Measurements from ENCODE around the gene TBC1D16. TPM values are rescaled to one million over a fixed set of nuclear protein-coding genes. Genes with fewer than 3 reads are reported as not detected.

Gene TBC1D16
- total RNA-seq, 2 experiments from 2014 or later: 0.38 to 0.74 TPM

GRCh38 chr17:79926142-79926604 lies 109.5 kb downstream of the TBC1D16 start:
- ChIA-PET POLR2A (interaction anchor here (1.1 kb wide), 1 partner anchor 9 kb away, joined by 3 read pairs; no protein-coding TSS in a partner anchor), CTCF (ENCODE audit: unreplicated experiment) (no interaction called here)
- H3K79me2 ChIP-seq (ENCODE audit: insufficient read depth, low read depth, low read length): no peaks in the 10 kb centered on the region
- no peak overlapping the region for H3K4me2 ChIP-seq (ENCODE audit: low read length)
- no peaks in the 10 kb centered on the region for H3K9me3 ChIP-seq (ENCODE audit: low read length)
- no peak overlapping the region for H3K27ac ChIP-seq (ENCODE audit: low read depth, low read length, poor library complexity, severe bottlenecking)
- no peak for TF ChIP-seq EZH2phosphoT487 (IDR thresholded peaks at IDR 0.05; ENCODE audit: borderline replicate concordance, low read depth, low read length)
- TF ChIP-seq CTCF (conservative IDR thresholded peaks at IDR 0.05; ENCODE audit: low read length): no peak
- H3K36me3 ChIP-seq (ENCODE audit: insufficient read depth, low read length): no peaks in the 10 kb centered on the region
- H3K9me2 ChIP-seq (ENCODE audit: insufficient read depth, low read length): no peaks in the 10 kb centered on the region
- no peak for DNase-seq (ENCODE audit: low spot score)
- BruUV-seq (replicated peaks): no TSS peak
- no peak overlapping the region for H2AFZ ChIP-seq (ENCODE audit: low read length)
- H3K4me3 ChIP-seq (ENCODE audit: low read depth, low read length, poor library complexity, severe bottlenecking): no peak overlapping the region
- peaks cover under 1% of the 10 kb centered on the region for H3K4me1 ChIP-seq (ENCODE audit: insufficient read depth, low read length, poor library complexity, severe bottlenecking)
- intact Hi-C loops (cut with micrococcal nuclease; ENCODE audit: unreplicated experiment): no loop called here
- no peaks in the 10 kb centered on the region for H4K20me1 ChIP-seq (ENCODE audit: insufficient read depth, low read length)

GRCh38 chr17:79925242-79925957 lies 110.3 kb downstream of the TBC1D16 start:
- ChIA-PET POLR2A (interaction anchor here (1.1 kb wide), 1 partner anchor 10 kb away, joined by 3 read pairs; no protein-coding TSS in a partner anchor), CTCF (ENCODE audit: unreplicated experiment) (no interaction called here)
- Histone ChIP-seq H4K20me1 (ENCODE audit: insufficient read depth, low read length) (no peaks in the 10 kb centered on the region), H3K4me3 (ENCODE audit: low read depth, low read length, poor library complexity, severe bottlenecking) (no peak overlapping the region), H3K4me2 (ENCODE audit: low read length) (no peak overlapping the region), H3K79me2 (ENCODE audit: insufficient read depth, low read depth, low read length) (no peaks in the 10 kb centered on the region), H3K36me3 (ENCODE audit: insufficient read depth, low read length) (no peaks in the 10 kb centered on the region), H3K27ac (ENCODE audit: low read depth, low read length, poor library complexity, severe bottlenecking) (no peak overlapping the region), H3K9me3 (ENCODE audit: low read length) (no peaks in the 10 kb centered on the region), H2AFZ (ENCODE audit: low read length) (no peak overlapping the region), H3K4me1 (ENCODE audit: insufficient read depth, low read length, poor library complexity, severe bottlenecking) (no peaks in the 10 kb centered on the region), H3K9me2 (ENCODE audit: insufficient read depth, low read length) (no peaks in the 10 kb centered on the region)
- intact Hi-C loops (cut with micrococcal nuclease; ENCODE audit: unreplicated experiment): no loop called here
- no peak for DNase-seq (ENCODE audit: low spot score)
- TF ChIP-seq EZH2phosphoT487 (IDR thresholded peaks at IDR 0.05; ENCODE audit: borderline replicate concordance, low read depth, low read length) (no peak), CTCF (conservative IDR thresholded peaks at IDR 0.05; ENCODE audit: low read length) (no peak)
- BruUV-seq (replicated peaks): no TSS peak

GRCh38 chr17:79924639-79924976 lies 111.1 kb downstream of the TBC1D16 start:
- H3K4me2 ChIP-seq (ENCODE audit: low read length): no peak overlapping the region
- H3K36me3 ChIP-seq (ENCODE audit: insufficient read depth, low read length): no peaks in the 10 kb centered on the region
- no peak for DNase-seq (ENCODE audit: low spot score)
- H4K20me1 ChIP-seq (ENCODE audit: insufficient read depth, low read length): no peaks in the 10 kb centered on the region
- no peaks in the 10 kb centered on the region for H3K79me2 ChIP-seq (ENCODE audit: insufficient read depth, low read depth, low read length)
- no peak overlapping the region for H3K4me3 ChIP-seq (ENCODE audit: low read depth, low read length, poor library complexity, severe bottlenecking)
- TF ChIP-seq CTCF (conservative IDR thresholded peaks at IDR 0.05; ENCODE audit: low read length) (0 out of 2 replicates have a peak, but pooled peaks have one; percentile 3), EZH2phosphoT487 (IDR thresholded peaks at IDR 0.05; ENCODE audit: borderline replicate concordance, low read depth, low read length) (no peak)
- H3K27ac ChIP-seq (ENCODE audit: low read depth, low read length, poor library complexity, severe bottlenecking): no peak overlapping the region
- ChIA-PET CTCF (ENCODE audit: unreplicated experiment) (no interaction called here), POLR2A (no interaction called here)
- H3K9me3 ChIP-seq (ENCODE audit: low read length): no peaks in the 10 kb centered on the region
- H2AFZ ChIP-seq (ENCODE audit: low read length): no peak overlapping the region
- no TSS peak for BruUV-seq (replicated peaks)
- H3K9me2 ChIP-seq (ENCODE audit: insufficient read depth, low read length): no peaks in the 10 kb centered on the region
- intact Hi-C loops (cut with micrococcal nuclease; ENCODE audit: unreplicated experiment): no loop called here
- no peaks in the 10 kb centered on the region for H3K4me1 ChIP-seq (ENCODE audit: insufficient read depth, low read length, poor library complexity, severe bottlenecking)

Measured in OCI-LY7 (cell line).